ENCODE measurements around the gene AXL. TPM values are rescaled to one million over a fixed set of nuclear protein-coding genes. Genes with fewer than 3 reads are reported as not detected.

AXL gene
- total and polyA plus RNA-seq, 9 of the 15 experiments (the other 6 are each of a cell fraction or from before 2014, with no cell fraction given), result 0.80 to 6.6 (median 1.6) TPM

GRCh38 chr19:41220811-41221210, 1.8 kb downstream of the AXL start:
- WGBS (ENCODE audit: insufficient coverage, low coverage, missing lambda C conversion rate), result 30% methylated on average over 9 of the region's 9 CpGs
- no peak for FAIRE-seq
- ATAC-seq, result no peak
- POLR2A ChIA-PET, result interaction anchor here (0.7 to 1.9 kb wide), 6 partner anchors 11 to 46 kb away, joined by 3 to 10 read pairs (median 4); partner anchors contain the start of gene HNRNPUL1
- TF ChIP-seq SIN3A (IDR thresholded peaks at IDR 0.05; ENCODE audit: borderline replicate concordance in 2 of 2, control insufficient read depth in 1 of 2, low read depth in 2 of 2, low read length in 2 of 2) (no peak), SMAD2 (IDR thresholded peaks at IDR 0.05; ENCODE audit: low read depth, low read length) (no peak), MEF2A (IDR thresholded peaks at IDR 0.05; ENCODE audit: control insufficient read depth, low read depth, low read length) (no peak)
- no peaks in the 10 kb centered on the region for H4K20me1 ChIP-seq (replicated peaks; ENCODE audit: control insufficient read depth, insufficient read depth, low read length)
- H3K9me1 ChIP-seq (ENCODE audit: control insufficient read depth, insufficient read depth, low read length), result no peaks in the 10 kb centered on the region
- peak overlapping the region in 1 of 2 experiments; percentile 47; a peak in 2 of 4 replicates for H3K9ac ChIP-seq (ENCODE audit: insufficient read depth in 1 of 2, low read depth in 2 of 2, low read length in 2 of 2)
- intact Hi-C loops (cut with micrococcal nuclease) (no loop called here), in situ Hi-C loops (cut with MboI) (no loop called here)
- H3K27me3 ChIP-seq (ENCODE audit: control insufficient read depth in 2 of 2, insufficient read depth in 2 of 2, low read length in 2 of 2), result peaks cover 0 to 12% of the 10 kb centered on the region in 2 experiments; a peak in 3 of 5 replicates
- H3K36me3 ChIP-seq (ENCODE audit: control insufficient read depth, insufficient read depth, low read length), result no peaks in the 10 kb centered on the region
- no peak overlapping the region for H2AFZ ChIP-seq (ENCODE audit: low read depth, low read length)
- H3K4me3 ChIP-seq, result no peak overlapping the region
- no peak for DNase-seq (ENCODE audit: extremely low read depth in 1 of 4, low spot score in 3 of 4)
- H3K4me2 ChIP-seq (ENCODE audit: insufficient read depth, low read length), result no peak overlapping the region
- BruUV-seq (replicated peaks), result no TSS peak
- H3K4me1 ChIP-seq (replicated peaks in 1 of 2; ENCODE audit: control insufficient read depth in 2 of 2, insufficient read depth in 2 of 2, low read length in 2 of 2), result peaks cover 23 to 42% of the 10 kb centered on the region in 2 experiments; a peak in 4 of 5 replicates
- no peaks in the 10 kb centered on the region for H3K79me2 ChIP-seq (ENCODE audit: control insufficient read depth, insufficient read depth, low read length)
- H3K27ac ChIP-seq (ENCODE audit: extremely low read depth, low read depth, low read length), result no peak overlapping the region
- no peaks in the 10 kb centered on the region for H3K9me3 ChIP-seq (replicated peaks; ENCODE audit: control insufficient read depth, insufficient read depth, low read depth, low read length)
- CTCF ChIA-PET (ENCODE audit: low intra/inter-chr PET ratio), result interaction anchor here (0.5 kb wide), 1 partner anchor 94 kb away, joined by 4 read pairs; no protein-coding TSS in a partner anchor

DNA sequence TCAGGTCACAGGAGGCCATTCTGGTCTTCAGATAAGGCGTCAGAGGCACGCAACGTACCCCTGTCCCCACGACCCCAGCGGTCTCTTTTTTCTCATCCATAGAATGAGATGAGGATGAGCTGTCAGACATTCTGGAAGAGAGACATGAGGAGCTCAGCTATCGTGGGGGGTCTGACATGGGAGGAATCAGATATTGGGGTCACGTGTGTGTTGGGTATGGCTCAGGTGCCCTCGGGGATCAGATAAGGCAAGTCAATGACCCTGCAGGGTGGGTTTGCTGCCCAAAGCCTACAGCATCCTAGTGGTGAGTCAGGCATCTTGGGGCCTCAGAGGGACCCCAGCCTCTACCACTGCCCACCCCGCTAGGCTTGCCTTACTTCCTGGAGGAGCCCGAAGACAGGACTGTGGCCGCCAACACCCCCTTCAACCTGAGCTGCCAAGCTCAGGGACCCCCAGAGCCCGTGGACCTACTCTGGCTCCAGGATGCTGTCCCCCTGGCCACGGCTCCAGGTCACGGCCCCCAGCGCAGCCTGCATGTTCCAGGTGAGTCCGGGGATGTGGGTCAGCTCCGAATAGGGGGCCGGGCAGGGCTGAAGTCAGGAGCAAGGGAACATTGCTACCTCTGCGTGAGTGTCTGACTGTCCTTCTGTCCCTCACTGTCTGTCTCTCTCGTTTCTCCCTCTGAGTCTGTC, 2.6 kb downstream of the AXL start:
- ATAC-seq, result no peak
- no peak for DNase-seq (ENCODE audit: extremely low read depth in 1 of 4, low spot score in 3 of 4)
- Histone ChIP-seq H3K36me3 (ENCODE audit: control insufficient read depth, insufficient read depth, low read length) (no peaks in the 10 kb centered on the region), H3K79me2 (ENCODE audit: control insufficient read depth, insufficient read depth, low read length) (no peaks in the 10 kb centered on the region), H3K4me1 (replicated peaks in 1 of 2; ENCODE audit: control insufficient read depth in 2 of 2, insufficient read depth in 2 of 2, low read length in 2 of 2) (peaks cover 28 to 50% of the 10 kb centered on the region in 2 experiments), H3K4me2 (ENCODE audit: insufficient read depth, low read length) (no peak overlapping the region), H3K27ac (ENCODE audit: extremely low read depth, low read depth, low read length) (no peak overlapping the region), H3K27me3 (ENCODE audit: control insufficient read depth in 2 of 2, insufficient read depth in 2 of 2, low read length in 2 of 2) (peaks cover 0 to 12% of the 10 kb centered on the region in 2 experiments; a peak in 3 of 5 replicates), H3K4me3 (no peak overlapping the region), H3K9me3 (replicated peaks; ENCODE audit: control insufficient read depth, insufficient read depth, low read depth, low read length) (no peaks in the 10 kb centered on the region), H2AFZ (ENCODE audit: low read depth, low read length) (no peak overlapping the region), H4K20me1 (replicated peaks; ENCODE audit: control insufficient read depth, insufficient read depth, low read length) (no peaks in the 10 kb centered on the region), H3K9ac (ENCODE audit: insufficient read depth in 1 of 2, low read depth in 2 of 2, low read length in 2 of 2) (no peak overlapping the region), H3K9me1 (ENCODE audit: control insufficient read depth, insufficient read depth, low read length) (no peaks in the 10 kb centered on the region)
- 0 out of 2 replicates have a peak, but pooled peaks have one; percentile 9 for TF ChIP-seq NR2C1 (IDR thresholded peaks at IDR 0.05)
- no peak for TF ChIP-seq NR2C1 (tag; IDR thresholded peaks at IDR 0.05)
- TF ChIP-seq HNRNPUL1 (IDR thresholded peaks at IDR 0.05; ENCODE audit: low read length), result no peak
- TF ChIP-seq ETV1 (tag; conservative IDR thresholded peaks at IDR 0.05; ENCODE audit: low read depth), result no peak
- no peak for TF ChIP-seq ATF3 (IDR thresholded peaks at IDR 0.05)
- no peak for TF ChIP-seq ATF3 (CRISPR knock-in tag; conservative IDR thresholded peaks at IDR 0.05)
- no peak for TF ChIP-seq ZNF3 (CRISPR knock-in tag; IDR thresholded peaks at IDR 0.05)
- in situ Hi-C loops (cut with MboI), result no loop called here
- no TSS peak for BruUV-seq (replicated peaks)
- FAIRE-seq, result no peak
- WGBS (ENCODE audit: insufficient coverage, low coverage, missing lambda C conversion rate), result 48% methylated on average over 20 of the region's 20 CpGs
- intact Hi-C loops (cut with micrococcal nuclease), result no loop called here
- ChIA-PET POLR2A (interaction anchor here (0.7 to 1.9 kb wide), 4 partner anchors 10 to 42 kb away, joined by 3 to 10 read pairs (median 4); partner anchors contain the start of gene HNRNPUL1), CTCF (ENCODE audit: low intra/inter-chr PET ratio) (no interaction called here)
